Nephron (organoid): ENCODE results near the gene FOXN3.

Source experiments
- H3K27ac Mint-ChIP-seq, 3 experiments: 2 replicates each; pipeline ENCODE4 v1.8.0; 2020; ENCODE audit warnings: mixed read lengths in 3 of 3, mild to moderate bottlenecking in 2 of 3, moderate library complexity in 1 of 3
- H3K27me3 Mint-ChIP-seq: 2 replicates; pipeline ENCODE4 v1.8.0; 2021; ENCODE audit warnings: low read depth, mild to moderate bottlenecking, moderate library complexity, mixed read lengths
- H3K36me3 Mint-ChIP-seq: 2 replicates; pipeline ENCODE4 v1.8.0; 2020; ENCODE audit warnings: low read depth, mixed read lengths
- H3K4me1 Mint-ChIP-seq: 2 replicates; pipeline ENCODE4 v1.8.0; 2020; ENCODE audit warnings: mixed read lengths
- H3K4me3 Mint-ChIP-seq, 3 experiments: 2 replicates each; pipeline ENCODE4 v1.8.0; 2020; ENCODE audit warnings: mild to moderate bottlenecking in 3 of 3, mixed read lengths in 3 of 3, moderate library complexity in 2 of 3
- H3K9me3 Mint-ChIP-seq: 2 replicates; pipeline ENCODE4 v1.8.0; 2020; ENCODE audit warnings: mixed read lengths
- CTCF ChIP-seq, 3 experiments: fragments of 200-600 bp; sonication (generic); IDR thresholded peaks; one replicate each; pipeline ENCODE4 v1.5.0; 2021; ENCODE audit warnings: antibody characterized with exemption in 3 of 3; ENCODE audit not compliant: unreplicated experiment in 3 of 3

Gene FOXN3

GRCh38 chr14:89219051-89219450 is 198.0 kb downstream of the FOXN3 start:
- Mint-ChIP-seq H3K4me3 (no peak overlapping the region), H3K36me3 (no peaks in the 10 kb centered on the region), H3K4me1 (peaks cover 55% of the 10 kb centered on the region), H3K9me3 (no peaks in the 10 kb centered on the region), H3K27ac (peak overlapping the region in 1 of 3 experiments; percentile 41), H3K27me3 (no peaks in the 10 kb centered on the region)
- TF ChIP-seq CTCF (IDR thresholded peaks at IDR 0.05; ENCODE audit: unreplicated experiment in 3 of 3) = no peak

- peaks cover 59% of the 10 kb centered on the region for H3K4me1 Mint-ChIP-seq
- no peak for TF ChIP-seq CTCF (IDR thresholded peaks at IDR 0.05; ENCODE audit: unreplicated experiment in 3 of 3)
- peak overlapping the region in 1 of 3 experiments; percentile 41 for H3K27ac Mint-ChIP-seq
- no peaks in the 10 kb centered on the region for H3K9me3 Mint-ChIP-seq
- H3K27me3 Mint-ChIP-seq = no peaks in the 10 kb centered on the region
- H3K36me3 Mint-ChIP-seq = no peaks in the 10 kb centered on the region
- H3K4me3 Mint-ChIP-seq = no peak overlapping the region
Observed at GRCh38 chr14:89217891-89218290, 199.1 kb downstream of the FOXN3 start.

- Mint-ChIP-seq H3K4me3 (peak overlapping the region in 1 of 3 experiments; percentile 31), H3K27ac (peak overlapping the region; percentile 80 to 92 (median 90)), H3K9me3 (no peaks in the 10 kb centered on the region), H3K4me1 (peaks cover 56% of the 10 kb centered on the region), H3K27me3 (no peaks in the 10 kb centered on the region), H3K36me3 (no peaks in the 10 kb centered on the region)
- no peak for TF ChIP-seq CTCF (IDR thresholded peaks at IDR 0.05; ENCODE audit: unreplicated experiment in 3 of 3)
Observed at GRCh38 chr14:89215531-89215930, 201.5 kb downstream of the FOXN3 start.

- no peak for TF ChIP-seq CTCF (IDR thresholded peaks at IDR 0.05; ENCODE audit: unreplicated experiment in 3 of 3)
- Mint-ChIP-seq H3K27ac (peak overlapping the region; percentile 80 to 92 (median 90)), H3K36me3 (peaks cover 4% of the 10 kb centered on the region), H3K27me3 (no peaks in the 10 kb centered on the region), H3K9me3 (no peaks in the 10 kb centered on the region), H3K4me3 (peak overlapping the region in 1 of 3 experiments; percentile 31), H3K4me1 (peaks cover 54% of the 10 kb centered on the region)
Observed at GRCh38 chr14:89215114-89215513, 201.9 kb downstream of the FOXN3 start.

- peak overlapping the region in 1 of 3 experiments; percentile 54 for H3K4me3 Mint-ChIP-seq
- H3K27ac Mint-ChIP-seq = peak overlapping the region; percentile 80 to 92 (median 90)
- peaks cover 53% of the 10 kb centered on the region for H3K4me1 Mint-ChIP-seq
- no peak for TF ChIP-seq CTCF (IDR thresholded peaks at IDR 0.05; ENCODE audit: unreplicated experiment in 3 of 3)
- H3K27me3 Mint-ChIP-seq = no peaks in the 10 kb centered on the region
- no peaks in the 10 kb centered on the region for H3K9me3 Mint-ChIP-seq
- peaks cover 4% of the 10 kb centered on the region for H3K36me3 Mint-ChIP-seq
Observed at GRCh38 chr14:89214221-89214965, 202.6 kb downstream of the FOXN3 start.
